Measurements from ENCODE around the gene CUBN.

Gene CUBN

GRCh38 chr10:17010363-17011145 is 119.1 kb downstream of the CUBN start:
- peak overlapping the region; percentile 42 for H3K27ac ChIP-seq
- no peak for TF ChIP-seq CTCF (IDR thresholded peaks at IDR 0.05)
- no peaks in the 10 kb centered on the region for H3K79me2 ChIP-seq
- no peaks in the 10 kb centered on the region for H3K36me3 ChIP-seq (ENCODE audit: control insufficient read depth, insufficient read depth, low read length)
- H3K4me1 ChIP-seq, result no peaks in the 10 kb centered on the region
- H3K4me2 ChIP-seq (ENCODE audit: low read length), result no peak overlapping the region
- no peak overlapping the region for H2AFZ ChIP-seq
- no peaks in the 10 kb centered on the region for H3K27me3 ChIP-seq (ENCODE audit: control insufficient read depth, insufficient read depth, low read length)
- no peak overlapping the region for H3K4me3 ChIP-seq (ENCODE audit: low read depth, low read length)
- no peak overlapping the region for H3K9ac ChIP-seq
- no peaks in the 10 kb centered on the region for H3K9me3 ChIP-seq (ENCODE audit: control insufficient read depth, low read length)

- no peak for TF ChIP-seq CTCF (IDR thresholded peaks at IDR 0.05)
- Histone ChIP-seq H3K9ac (no peak overlapping the region), H3K4me2 (ENCODE audit: low read length) (no peak overlapping the region), H3K9me3 (ENCODE audit: control insufficient read depth, low read length) (no peaks in the 10 kb centered on the region), H2AFZ (no peak overlapping the region), H3K79me2 (no peaks in the 10 kb centered on the region), H3K27me3 (ENCODE audit: control insufficient read depth, insufficient read depth, low read length) (no peaks in the 10 kb centered on the region), H3K4me3 (ENCODE audit: low read depth, low read length) (no peak overlapping the region), H3K36me3 (ENCODE audit: control insufficient read depth, insufficient read depth, low read length) (no peaks in the 10 kb centered on the region), H3K27ac (peak overlapping the region; percentile 42), H3K4me1 (no peaks in the 10 kb centered on the region)
Observed at GRCh38 chr10:17009212-17009700, 120.4 kb downstream of the CUBN start.

GRCh38 chr10:17007418-17007770 is 122.2 kb downstream of the CUBN start:
- no peak overlapping the region for H3K9ac ChIP-seq
- TF ChIP-seq CTCF (IDR thresholded peaks at IDR 0.05), result no peak
- no peaks in the 10 kb centered on the region for H3K27me3 ChIP-seq (ENCODE audit: control insufficient read depth, insufficient read depth, low read length)
- H2AFZ ChIP-seq, result no peak overlapping the region
- no peaks in the 10 kb centered on the region for H3K79me2 ChIP-seq
- no peak overlapping the region for H3K4me3 ChIP-seq (ENCODE audit: low read depth, low read length)
- no peak overlapping the region for H3K4me2 ChIP-seq (ENCODE audit: low read length)
- no peaks in the 10 kb centered on the region for H3K36me3 ChIP-seq (ENCODE audit: control insufficient read depth, insufficient read depth, low read length)
- H3K4me1 ChIP-seq, result no peaks in the 10 kb centered on the region
- H3K27ac ChIP-seq, result no peak overlapping the region
- no peaks in the 10 kb centered on the region for H3K9me3 ChIP-seq (ENCODE audit: control insufficient read depth, low read length)

- Histone ChIP-seq H3K4me3 (ENCODE audit: low read depth, low read length) (no peak overlapping the region), H3K27ac (no peak overlapping the region), H3K9me3 (ENCODE audit: control insufficient read depth, low read length) (no peaks in the 10 kb centered on the region), H3K27me3 (ENCODE audit: control insufficient read depth, insufficient read depth, low read length) (no peaks in the 10 kb centered on the region), H3K4me2 (ENCODE audit: low read length) (no peak overlapping the region), H3K36me3 (ENCODE audit: control insufficient read depth, insufficient read depth, low read length) (no peaks in the 10 kb centered on the region), H3K4me1 (no peaks in the 10 kb centered on the region), H2AFZ (no peak overlapping the region), H3K79me2 (no peaks in the 10 kb centered on the region), H3K9ac (no peak overlapping the region)
- no peak for TF ChIP-seq CTCF (IDR thresholded peaks at IDR 0.05)
Observed at GRCh38 chr10:17006631-17007417, 122.8 kb downstream of the CUBN start.

All from parathyroid adenoma (tissue), 2 donors.